GM19351 (cell line): Measurements from ENCODE around the gene PIEZO1.

ENCODE experiments used
- ATAC-seq: cut with Tn5 transposase; IDR thresholded peaks from one replicate; pipeline ENCODE4 v1.9.1; 2021; ENCODE audit warnings: mild to moderate bottlenecking, moderate library complexity; ENCODE audit not compliant: unreplicated experiment

The PIEZO1 gene

GRCh38 chr16:88770461-88771293 is 14.3 kb downstream of the PIEZO1 start:
- ATAC-seq: no peak

GRCh38 chr16:88769617-88770460 is 15.2 kb downstream of the PIEZO1 start:
- peak; percentile 45 for ATAC-seq

DNA sequence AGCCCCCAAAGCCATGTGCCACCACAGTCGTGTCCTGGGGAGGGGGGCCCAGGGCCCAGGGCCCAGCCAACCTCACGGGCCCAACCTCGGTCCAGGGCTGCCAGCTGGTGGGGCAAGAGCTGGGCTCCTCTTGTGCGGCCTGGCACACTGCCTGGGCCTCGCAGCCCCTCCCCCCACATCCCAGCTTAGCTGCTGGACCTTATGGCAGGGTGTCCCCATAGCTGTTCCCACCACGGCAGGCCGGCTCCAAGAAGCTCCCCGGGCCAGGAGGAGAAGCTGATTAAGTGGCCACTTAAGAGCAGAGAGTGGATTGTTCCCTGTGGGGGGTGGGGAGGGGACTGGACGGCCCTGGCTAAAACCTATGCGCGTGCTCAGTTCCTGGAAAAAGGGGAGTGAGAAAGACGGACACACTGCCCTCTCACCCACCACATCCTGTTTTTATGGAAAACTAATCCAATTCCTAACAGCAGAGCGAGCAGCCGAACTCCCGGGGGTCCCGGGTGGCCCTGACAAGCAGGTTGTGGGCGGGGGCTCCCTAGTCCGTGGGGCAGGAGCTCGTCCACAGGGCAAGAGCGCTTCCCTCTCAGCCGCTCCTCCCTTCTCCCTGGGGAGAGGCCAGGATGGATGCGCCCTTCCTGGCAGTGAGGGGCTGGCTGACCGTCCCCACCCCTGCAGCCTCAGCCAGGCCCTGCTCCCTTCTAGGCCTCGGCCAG is 16.8 kb downstream of the PIEZO1 start:
- no peak for ATAC-seq

DNA sequence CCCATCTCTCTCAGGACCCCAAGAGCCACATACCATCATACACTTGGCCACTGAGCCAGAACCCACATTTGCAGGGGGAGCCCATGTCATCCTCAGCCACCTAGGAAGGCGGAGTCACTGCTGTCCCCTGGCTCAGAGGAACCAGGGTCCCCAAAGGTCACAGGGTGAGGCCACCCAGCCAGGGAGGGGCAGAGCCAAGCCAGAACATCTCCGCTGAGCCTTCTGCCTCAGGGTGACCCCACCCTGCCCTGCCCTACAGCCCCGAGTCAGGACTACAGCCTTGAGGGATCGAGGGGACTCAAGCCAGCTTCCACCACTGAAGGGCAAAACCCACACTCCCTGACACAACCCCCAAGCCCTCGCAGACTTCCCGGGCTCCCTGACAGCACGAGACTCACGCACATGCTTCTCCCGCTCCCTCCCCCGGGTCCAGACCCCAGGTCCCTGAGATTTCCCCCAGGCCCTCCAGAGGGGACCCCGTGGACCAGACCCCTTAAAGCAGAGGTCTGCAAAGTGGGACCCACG is 17.4 kb downstream of the PIEZO1 start:
- ATAC-seq: no peak

DNA sequence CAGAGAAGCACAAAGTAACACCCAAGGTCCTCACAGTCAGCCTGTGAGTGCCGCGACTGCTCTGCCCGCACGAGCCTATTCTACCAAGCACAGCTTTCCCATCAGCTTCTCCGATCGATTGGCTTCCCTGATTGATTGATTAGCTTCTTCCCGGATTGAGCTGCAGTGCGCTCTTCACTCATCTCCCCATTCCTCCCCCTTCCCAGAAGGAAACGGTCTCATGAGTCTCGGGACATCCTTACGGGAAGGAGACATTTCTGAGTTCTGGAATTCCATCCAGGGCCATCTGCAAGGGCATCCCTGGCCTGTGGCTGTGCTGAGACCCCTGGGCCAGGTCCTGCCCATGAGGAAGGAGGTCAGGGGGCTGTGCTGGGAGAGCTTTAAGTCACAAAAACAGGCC is 18.0 kb downstream of the PIEZO1 start:
- no peak for ATAC-seq

GRCh38 chr16:88764913-88765349 is 20.1 kb downstream of the PIEZO1 start:
- no peak for ATAC-seq

DNA sequence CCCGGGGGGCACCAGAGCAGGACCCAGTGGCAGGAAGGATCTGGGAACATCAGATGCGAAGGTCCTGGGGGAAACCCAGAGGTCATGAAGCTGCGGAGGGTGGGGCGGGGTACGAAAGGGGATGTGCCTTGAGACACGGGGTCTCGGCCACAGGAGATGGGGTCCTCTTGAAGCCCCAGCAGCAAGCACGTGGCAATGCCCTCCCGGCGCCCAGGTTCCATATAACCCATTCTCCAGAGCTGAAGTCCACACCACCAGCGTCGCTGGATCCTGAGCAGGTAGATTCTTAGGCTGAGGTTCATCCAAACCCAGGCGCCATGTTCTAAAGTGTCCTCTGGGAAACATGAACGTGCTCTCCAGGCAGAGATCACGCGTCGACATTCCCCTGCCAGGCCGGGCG is 20.9 kb downstream of the PIEZO1 start:
- ATAC-seq: no peak

GRCh38 chr16:88763502-88764053 is 21.4 kb downstream of the PIEZO1 start:
- no peak for ATAC-seq

DNA sequence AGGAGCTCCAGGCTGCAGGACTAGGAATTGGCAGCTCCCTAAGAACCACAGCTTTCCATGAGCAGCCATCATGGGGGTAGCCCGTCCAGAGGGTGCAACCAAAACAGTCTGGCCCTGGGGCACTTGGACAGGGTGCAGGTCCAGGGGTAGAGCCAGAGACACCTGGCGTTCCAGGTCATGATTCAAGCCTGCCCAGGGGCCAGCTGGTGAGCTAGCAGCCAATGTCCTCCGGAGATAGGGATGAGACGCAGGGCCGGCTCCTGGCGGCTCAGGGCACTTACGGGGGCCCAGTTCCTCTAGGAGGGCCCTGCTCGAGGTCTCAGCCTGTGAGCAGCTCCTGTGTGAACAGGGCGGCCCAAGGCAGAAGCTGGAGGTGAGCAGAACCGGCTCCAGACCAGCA is 22.1 kb downstream of the PIEZO1 start:
- ATAC-seq: no peak

GRCh38 chr16:88762258-88762870 is 22.7 kb downstream of the PIEZO1 start:
- ATAC-seq: no peak

DNA sequence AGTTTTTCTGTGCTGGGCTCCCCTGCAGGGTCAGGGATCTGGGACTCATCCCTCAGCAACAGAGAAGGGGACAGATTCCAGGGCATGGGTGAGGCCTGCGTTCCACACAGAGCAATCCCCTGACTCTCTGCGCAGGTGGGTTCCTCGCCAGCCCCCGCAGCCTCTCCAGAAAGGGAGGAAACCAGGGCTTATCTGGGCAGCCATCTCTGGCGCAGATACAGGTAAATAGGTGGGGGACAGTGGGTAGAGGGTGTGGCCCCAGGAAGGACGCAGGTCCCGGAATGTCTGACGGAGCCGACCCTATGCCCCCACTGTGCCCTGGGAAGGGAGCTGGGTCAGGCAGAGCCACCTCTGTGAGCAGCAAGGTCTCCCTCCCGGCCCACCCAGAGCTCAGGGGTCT is 23.2 kb downstream of the PIEZO1 start:
- ATAC-seq: no peak

DNA sequence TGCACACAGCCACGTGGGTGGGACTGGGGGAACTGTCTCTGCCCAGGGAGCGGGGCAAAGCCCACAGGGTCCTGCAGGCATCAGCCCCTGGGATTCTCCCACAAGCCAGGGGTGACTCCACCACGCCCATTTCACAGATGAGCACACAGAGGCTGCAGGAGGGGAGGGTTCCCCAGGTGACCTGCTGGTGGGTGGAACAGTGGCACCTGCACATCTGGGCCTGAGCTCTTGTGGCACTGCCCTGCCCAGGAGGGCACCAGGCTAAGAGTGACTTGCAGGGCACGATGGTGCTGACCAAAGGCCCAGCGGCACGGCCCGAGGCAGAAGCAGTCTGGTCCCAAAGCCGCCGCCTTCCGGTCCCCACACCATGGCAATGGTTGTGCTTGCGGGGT is 23.9 kb downstream of the PIEZO1 start:
- no peak for ATAC-seq

GRCh38 chr16:88760424-88761142 is 24.4 kb downstream of the PIEZO1 start:
- no peak for ATAC-seq

GRCh38 chr16:88759976-88760350 is 25.1 kb downstream of the PIEZO1 start:
- ATAC-seq: no peak

GRCh38 chr16:88759245-88759975 is 25.6 kb downstream of the PIEZO1 start:
- no peak for ATAC-seq

GRCh38 chr16:88758944-88759244 is 26.1 kb downstream of the PIEZO1 start:
- no peak for ATAC-seq

DNA sequence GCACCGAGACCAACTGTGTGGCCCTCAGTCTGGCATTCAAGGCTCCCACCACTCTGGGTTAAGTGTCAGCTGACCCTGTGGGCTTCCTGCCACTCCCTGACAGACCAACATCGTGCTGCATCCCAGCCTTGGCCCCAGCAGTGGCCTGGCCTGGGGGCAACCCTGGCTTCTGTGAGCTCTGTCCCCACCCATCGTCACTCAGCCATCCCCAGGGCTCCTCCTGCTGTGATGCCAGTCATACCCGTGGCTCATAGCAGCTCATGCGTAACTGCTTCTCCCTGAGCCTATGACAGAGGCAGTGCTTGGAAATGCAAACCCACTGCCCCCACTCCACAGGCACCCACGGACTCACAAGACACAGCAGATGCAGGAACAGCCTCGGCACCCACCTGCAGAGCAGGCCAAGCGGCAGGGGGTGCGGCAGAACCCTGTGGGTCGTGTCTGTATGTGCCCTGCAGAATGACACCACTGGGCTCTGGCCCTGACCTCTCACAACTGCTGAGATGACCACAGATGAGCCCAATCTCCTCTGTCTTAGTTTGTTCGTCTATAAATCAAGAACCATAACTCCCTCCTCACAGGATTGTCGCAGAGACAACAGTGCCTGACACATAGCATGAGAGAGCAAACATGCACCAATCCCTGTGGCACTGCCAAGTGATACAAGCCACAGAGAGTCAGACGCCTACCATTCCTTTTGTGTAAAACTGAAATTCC is 26.6 kb downstream of the PIEZO1 start:
- ATAC-seq: no peak

DNA sequence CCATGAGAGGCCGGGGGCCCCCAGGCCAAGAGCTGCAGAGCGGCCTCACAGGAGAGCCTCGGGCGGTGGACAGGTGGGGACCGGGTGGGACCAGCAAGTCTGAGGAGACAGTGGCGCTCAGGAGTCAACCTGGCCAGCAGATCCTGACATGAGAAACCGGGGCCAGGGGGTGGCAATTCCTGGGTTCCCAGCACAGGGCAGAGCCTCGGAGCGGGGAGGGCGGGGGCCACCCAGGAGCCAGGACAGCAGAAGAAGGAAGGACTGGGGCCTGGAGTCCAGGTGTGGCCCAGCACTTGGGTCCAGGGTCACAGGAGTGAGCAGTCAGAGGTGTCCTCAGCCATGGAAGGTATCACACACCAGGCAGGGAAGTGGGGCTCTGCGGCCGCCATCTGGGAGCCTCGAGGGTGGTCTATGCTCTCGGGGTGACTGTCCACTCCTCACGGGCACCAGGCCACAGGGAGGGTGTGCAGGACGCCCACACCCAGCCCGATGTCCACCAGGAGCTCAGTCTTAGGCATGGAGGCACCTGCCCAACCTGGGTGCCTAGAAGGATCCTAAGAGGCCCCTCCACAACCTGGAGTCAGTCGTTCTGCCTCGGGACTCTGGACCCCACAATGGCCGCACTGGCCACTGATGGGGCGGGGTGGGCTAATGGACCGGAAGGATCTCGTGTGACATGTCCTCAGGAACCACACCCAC is 29.1 kb downstream of the PIEZO1 start:
- no peak for ATAC-seq
